Choroid plexus epithelial cell (primary cell): Measurements from ENCODE around the gene MCC.

Experiments used
- DNase-seq: peaks from one replicate; pipeline ENCODE4 v3.0.0-alpha.2; 2010; ENCODE audit warnings: low read depth
- H3K4me3 ChIP-seq: 2 replicates; pipeline ENCODE4 v1.5.1; 2011; ENCODE audit warnings: low read depth, mild to moderate bottlenecking, control low read depth, low read length, moderate library complexity
- TF ChIP-seq, protein P1 (sequence below): conservative IDR thresholded peaks from 2 replicates; pipeline ENCODE4 v1.5.1; 2011; ENCODE audit warnings: low read depth, mild to moderate bottlenecking, control low read depth, inconsistent platforms, low read length, moderate library complexity

MCC gene

DNA sequence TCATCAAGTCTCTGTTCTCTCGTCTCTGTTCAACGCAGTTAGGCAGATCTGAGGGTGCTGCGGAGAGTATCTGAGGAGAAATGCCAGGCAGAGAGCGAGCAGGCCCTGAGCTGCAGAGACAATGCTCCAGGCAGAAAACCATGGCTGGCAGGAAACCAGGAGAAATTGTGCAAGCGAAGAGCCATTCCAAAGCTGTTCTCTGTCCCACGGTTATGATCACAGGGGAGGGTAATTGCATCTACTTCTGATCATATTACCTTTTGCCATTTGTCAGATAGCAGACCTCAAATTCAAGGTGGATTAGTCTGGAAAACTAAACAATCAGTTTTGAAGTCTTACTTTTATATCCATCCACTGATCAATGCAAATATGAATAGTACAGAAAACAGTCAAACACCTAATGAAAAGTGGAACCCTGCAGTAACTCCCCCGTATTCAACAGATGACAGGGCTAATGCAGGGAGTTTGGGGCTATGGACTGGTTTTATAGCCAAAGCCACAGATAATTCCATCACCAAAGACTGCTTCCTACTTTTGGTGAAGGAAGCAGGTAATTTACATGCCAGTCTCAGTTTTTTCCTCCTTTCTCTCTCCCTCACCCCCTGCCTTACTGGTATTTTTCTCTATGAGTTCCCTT lies 283.6 kb downstream of the MCC start:
- H3K4me3 ChIP-seq: no peak overlapping the region
- TF ChIP-seq, protein P1, sequence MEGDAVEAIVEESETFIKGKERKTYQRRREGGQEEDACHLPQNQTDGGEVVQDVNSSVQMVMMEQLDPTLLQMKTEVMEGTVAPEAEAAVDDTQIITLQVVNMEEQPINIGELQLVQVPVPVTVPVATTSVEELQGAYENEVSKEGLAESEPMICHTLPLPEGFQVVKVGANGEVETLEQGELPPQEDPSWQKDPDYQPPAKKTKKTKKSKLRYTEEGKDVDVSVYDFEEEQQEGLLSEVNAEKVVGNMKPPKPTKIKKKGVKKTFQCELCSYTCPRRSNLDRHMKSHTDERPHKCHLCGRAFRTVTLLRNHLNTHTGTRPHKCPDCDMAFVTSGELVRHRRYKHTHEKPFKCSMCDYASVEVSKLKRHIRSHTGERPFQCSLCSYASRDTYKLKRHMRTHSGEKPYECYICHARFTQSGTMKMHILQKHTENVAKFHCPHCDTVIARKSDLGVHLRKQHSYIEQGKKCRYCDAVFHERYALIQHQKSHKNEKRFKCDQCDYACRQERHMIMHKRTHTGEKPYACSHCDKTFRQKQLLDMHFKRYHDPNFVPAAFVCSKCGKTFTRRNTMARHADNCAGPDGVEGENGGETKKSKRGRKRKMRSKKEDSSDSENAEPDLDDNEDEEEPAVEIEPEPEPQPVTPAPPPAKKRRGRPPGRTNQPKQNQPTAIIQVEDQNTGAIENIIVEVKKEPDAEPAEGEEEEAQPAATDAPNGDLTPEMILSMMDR: no peak
- DNase-seq: peak; percentile 76

DNA sequence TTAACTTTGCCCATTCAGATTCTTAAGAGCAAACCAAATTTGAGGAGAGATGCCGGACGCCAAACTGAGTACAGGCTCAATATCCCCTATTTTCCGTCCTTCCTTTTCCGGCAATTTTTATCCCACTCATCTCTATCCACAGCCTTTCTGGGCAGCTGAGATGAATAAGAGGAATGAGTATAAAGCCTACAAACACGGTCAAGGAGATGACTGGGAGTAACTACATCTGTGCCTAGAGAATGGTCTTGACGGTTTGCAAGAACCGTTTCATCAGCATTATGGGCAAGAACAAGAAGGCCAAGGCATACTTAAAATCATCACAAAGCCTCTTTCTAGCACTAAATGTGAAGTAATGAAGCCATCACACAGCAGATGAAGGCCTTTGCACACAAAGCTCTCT lies 284.3 kb downstream of the MCC start:
- TF ChIP-seq, protein P1: no peak
- DNase-seq: no peak
- H3K4me3 ChIP-seq: no peak overlapping the region

DNA sequence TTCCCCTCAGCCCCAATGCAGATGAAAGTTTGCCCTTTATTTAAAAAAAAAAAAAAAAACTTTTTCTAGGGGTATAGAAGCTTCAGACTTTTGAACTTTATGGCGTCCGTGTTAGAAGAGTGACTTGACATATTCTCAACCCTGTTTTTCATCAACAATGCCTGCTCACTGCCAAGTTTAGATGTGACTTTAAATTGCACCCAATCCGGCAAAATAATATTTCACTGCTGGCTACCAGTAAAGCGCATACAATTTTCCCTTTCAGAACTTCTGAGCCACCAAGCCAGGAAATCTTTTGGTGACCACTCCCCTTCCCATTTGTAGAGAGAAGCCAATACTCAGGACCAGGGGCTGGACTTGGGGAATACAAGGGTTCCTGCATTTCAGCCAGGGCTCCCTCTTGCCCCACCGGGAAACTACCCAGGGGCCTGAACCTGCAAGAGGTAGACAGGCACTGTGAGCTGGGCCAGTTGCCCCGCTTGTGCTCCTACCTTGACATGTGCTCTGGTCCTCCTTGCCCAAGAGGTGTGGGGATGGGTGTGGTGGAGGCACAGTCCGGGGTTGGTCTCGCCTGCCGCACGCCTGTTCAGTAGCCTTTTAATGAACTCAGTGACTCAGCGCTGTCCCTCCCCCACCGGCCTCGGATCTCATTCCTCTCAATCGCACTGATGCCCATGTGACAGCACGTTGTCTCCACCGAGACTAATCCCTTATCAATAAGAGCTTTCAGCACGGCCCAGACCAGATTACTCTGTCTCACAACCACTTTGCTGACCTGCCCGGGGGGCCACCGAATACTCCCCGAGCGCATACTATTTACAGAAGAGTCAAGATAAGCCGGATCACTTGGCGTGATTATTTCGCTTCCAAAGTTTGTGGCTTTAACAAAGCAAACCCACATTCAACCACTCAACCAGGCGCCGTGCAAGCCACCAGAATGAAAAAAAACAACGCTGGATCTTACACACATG lies 285.2 kb downstream of the MCC start:
- DNase-seq: peak; percentile 80
- H3K4me3 ChIP-seq: peak overlapping the region; percentile 33
- TF ChIP-seq, protein P1: no peak

DNA sequence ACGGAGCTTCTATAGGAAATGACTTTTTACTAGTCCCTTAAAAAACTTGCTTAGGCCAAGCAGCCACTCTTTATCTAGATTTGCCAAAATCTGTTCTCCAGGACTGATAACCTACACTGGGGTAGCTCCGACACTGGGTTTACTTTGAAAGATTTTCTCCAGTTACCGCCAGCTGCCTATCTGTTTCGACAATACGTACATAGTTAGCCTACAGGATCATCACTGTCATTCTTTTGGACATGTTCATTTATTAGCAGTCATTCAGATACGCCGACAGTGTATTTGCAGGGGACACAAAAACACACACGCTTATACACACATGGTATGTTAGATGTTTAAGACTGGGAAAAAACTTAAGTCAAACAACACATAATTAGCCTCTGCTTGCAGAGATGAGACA lies 286.0 kb downstream of the MCC start:
- DNase-seq: no peak
- H3K4me3 ChIP-seq: no peak overlapping the region
- TF ChIP-seq, protein P1: no peak

DNA sequence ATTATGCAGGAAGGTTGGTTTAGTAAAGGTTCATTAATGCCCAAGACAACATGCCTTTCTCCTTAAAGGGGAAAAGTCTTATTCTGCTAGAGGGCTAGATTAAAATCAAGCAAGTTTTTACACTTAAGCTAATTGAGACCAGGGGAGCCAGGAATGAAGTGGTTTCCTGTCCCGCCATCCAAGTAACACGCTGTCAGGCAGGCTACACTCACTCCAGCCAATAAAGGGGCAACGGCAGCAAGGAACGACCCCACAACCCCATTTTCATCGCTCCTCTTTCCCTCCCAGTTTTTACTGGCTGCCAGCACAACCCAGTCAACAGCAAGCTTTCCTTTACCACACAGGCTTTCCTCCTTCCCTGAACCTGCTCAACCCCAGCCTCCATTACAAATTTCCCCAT lies 286.5 kb downstream of the MCC start:
- H3K4me3 ChIP-seq: no peak overlapping the region
- no peak for DNase-seq
- TF ChIP-seq, protein P1: no peak

DNA sequence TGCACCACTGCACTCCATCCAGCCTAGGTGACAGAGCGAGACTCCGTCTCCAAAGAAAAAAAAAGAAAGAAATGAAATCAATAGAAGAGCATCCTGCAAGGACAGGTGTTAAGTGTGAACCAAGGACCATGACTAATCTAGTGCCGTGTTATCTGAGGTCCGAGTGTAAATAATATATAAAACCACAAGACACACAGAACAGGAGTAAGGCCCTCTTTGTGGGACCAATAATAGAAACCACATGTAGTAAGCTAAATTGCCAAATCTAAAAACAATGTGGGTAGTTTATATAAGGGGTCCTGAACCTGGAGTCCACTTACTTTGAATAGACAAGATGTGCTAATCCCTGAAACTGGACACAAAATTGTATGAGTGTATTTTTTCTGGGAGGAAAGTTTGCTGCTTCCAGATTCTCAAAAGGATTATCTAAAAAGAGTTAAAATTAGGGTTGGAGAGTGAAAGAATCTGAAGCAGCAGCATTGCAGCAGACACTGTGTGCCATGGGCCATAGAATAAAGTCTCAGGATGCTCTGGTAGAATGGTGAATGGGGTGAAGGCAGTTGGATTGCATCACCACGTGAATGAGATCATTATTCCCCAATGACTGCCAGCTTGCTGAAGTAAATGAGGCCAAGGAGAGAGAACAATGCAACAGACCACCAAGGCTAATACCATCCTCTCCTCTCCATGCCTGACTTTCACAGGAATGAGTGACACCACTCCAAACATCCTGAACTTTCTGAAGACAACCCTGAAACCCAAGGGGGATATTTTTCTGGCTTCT lies 288.9 kb downstream of the MCC start:
- TF ChIP-seq, protein P1: no peak
- DNase-seq: peak; percentile 66
- no peak overlapping the region for H3K4me3 ChIP-seq
